Esophagus squamous epithelium (tissue), 4 donors: ENCODE measurements around the gene APBA2.

Experiments
- CTCF ChIP-seq, 6 experiments: fragments of 450-650 bp in 4 of 6; fragments of 200-600 bp in 2 of 6; sonication (generic) in 2 of 6; IDR thresholded peaks; one replicate each; pipeline ENCODE4 v1.5.1; 2016 to 2019; ENCODE audit warnings: antibody characterized with exemption in 6 of 6, mild to moderate bottlenecking in 4 of 6, moderate library complexity in 4 of 6
- POLR2A ChIP-seq, 4 donors: fragments of 450-650 bp; IDR thresholded peaks; one replicate each; pipeline ENCODE4 v1.6.1; 2017; ENCODE audit warnings: antibody characterized with exemption in 4 of 4, mild to moderate bottlenecking in 4 of 4, moderate library complexity in 3 of 4

DNA sequence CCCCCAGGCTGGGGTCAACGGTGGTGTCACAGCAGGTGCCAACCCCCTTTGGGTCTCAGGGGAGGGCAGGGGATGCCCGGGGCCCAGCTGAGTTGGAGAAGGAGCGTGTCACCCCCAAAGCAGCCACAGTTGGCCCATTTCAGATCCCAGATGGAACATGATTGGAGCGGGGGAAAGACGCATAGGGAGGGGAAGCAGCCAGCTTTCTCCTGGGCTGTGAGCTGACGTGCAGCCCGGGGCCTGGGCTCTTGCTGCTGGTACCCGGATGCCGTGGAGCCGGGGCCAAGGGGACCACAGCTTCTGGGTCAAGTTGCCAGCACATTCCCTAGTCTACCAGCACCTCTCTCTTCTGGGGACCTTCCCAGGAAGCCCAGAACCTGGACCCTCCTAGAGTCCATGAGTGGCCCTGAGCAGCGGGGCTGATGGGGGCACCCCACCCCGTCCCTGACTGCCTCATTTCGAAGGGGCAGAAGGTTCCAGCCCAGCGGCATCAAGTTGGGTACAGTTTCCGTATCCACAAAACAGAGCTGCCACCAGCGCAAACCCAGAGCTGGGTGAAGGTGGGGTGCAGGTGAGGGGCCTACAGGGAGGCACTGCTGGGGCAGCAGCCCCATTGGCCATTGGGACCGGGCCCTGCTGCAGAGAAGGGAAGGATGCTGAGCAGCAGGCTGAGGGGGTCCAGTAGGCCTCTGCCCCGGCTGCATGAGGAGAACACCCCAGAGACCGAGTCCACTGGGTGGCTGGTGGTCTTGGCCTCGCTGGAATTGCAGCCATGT, 235.0 kb downstream of the APBA2 start:
- TF ChIP-seq CTCF (IDR thresholded peaks at IDR 0.05) (no peak), POLR2A (IDR thresholded peaks at IDR 0.05) (no peak)
